ENCODE measurements around the gene SLAMF9. TPM values are rescaled to one million over a fixed set of nuclear protein-coding genes. Genes with fewer than 3 reads are reported as not detected.
A peak's percentile ranks its signal among the peaks of the same experiment; 100 is the strongest.

The SLAMF9 gene
- total RNA-seq, 1 donor from 2014 or later: not detected

DNA sequence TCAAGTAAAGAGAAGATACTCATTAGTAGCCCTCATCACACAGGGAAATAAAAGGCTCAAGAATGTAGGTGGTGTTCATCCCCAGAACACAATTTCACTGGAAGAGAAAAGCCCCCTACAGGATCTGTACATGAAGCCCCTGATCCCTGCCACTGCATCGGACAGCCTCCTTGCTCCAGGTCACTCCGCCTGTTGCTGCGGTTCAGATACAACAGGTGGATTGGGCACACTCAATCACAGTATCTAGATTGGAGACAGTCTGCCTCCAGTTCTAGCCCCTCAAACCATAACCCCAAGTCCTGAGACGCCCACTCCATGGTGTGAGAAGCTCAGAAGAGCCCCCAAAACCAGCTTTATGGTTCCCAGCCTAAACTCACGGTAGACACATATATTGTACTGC is 1.1 kb downstream of the SLAMF9 start:
- DNase-seq (ENCODE audit: extremely low spot score, unreplicated experiment): no peak
- Mint-ChIP-seq H3K27ac (no peak overlapping the region), H3K27me3 (peaks cover 25% of the 10 kb centered on the region), H3K4me1 (ENCODE audit: unreplicated experiment) (peaks cover 11% of the 10 kb centered on the region), H3K9me3 (no peaks in the 10 kb centered on the region), H3K4me3 (no peak overlapping the region), H3K36me3 (no peaks in the 10 kb centered on the region)
- TF ChIP-seq, protein P1, sequence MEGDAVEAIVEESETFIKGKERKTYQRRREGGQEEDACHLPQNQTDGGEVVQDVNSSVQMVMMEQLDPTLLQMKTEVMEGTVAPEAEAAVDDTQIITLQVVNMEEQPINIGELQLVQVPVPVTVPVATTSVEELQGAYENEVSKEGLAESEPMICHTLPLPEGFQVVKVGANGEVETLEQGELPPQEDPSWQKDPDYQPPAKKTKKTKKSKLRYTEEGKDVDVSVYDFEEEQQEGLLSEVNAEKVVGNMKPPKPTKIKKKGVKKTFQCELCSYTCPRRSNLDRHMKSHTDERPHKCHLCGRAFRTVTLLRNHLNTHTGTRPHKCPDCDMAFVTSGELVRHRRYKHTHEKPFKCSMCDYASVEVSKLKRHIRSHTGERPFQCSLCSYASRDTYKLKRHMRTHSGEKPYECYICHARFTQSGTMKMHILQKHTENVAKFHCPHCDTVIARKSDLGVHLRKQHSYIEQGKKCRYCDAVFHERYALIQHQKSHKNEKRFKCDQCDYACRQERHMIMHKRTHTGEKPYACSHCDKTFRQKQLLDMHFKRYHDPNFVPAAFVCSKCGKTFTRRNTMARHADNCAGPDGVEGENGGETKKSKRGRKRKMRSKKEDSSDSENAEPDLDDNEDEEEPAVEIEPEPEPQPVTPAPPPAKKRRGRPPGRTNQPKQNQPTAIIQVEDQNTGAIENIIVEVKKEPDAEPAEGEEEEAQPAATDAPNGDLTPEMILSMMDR (conservative IDR thresholded peaks at IDR 0.05): no peak

DNA sequence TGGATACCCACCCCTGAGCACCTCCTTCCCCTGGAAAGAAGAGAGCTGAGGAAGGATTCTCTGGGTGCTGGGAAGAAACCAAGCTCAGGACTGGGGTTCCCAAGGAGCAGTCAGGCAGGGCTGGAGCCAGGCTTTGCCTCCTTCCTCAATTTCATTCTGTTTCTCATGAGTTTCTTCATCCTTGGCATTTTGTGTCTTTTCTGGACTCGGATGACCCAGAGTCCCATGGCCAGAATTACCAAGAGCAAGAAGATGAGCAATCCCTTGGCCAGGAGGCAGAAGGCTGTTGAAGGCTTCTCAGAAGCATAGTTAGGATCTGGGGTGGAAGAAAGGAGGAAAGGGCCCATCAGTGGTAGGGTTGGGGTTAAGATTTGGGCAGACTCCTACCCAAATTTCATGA is 2.5 kb downstream of the SLAMF9 start:
- no peak for DNase-seq (ENCODE audit: extremely low spot score, unreplicated experiment)
- Mint-ChIP-seq H3K36me3 (no peaks in the 10 kb centered on the region), H3K4me1 (ENCODE audit: unreplicated experiment) (peaks cover 11% of the 10 kb centered on the region), H3K4me3 (no peak overlapping the region), H3K27ac (no peak overlapping the region), H3K9me3 (no peaks in the 10 kb centered on the region), H3K27me3 (peaks cover 25% of the 10 kb centered on the region)
- TF ChIP-seq, protein P1 (conservative IDR thresholded peaks at IDR 0.05): no peak

DNA sequence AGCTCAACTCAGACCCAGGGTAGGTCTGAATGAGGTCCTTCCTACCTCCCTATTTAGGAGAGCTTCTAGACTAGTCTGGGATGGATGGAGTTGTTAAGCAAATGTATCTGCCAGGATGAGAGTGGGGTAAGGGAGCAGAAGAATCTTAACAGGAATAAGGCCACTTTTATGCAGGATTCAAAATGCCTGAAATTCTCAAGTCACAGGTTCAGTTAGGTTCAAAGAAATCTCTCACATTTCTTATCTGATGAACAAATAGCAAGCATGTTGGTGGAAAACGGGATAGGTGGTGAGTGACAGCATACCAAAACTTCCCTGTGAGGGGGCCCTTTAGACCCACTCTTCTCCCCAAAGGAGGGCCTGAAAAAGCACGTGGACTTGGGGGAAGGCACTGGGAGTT is 3.0 kb downstream of the SLAMF9 start:
- DNase-seq (ENCODE audit: extremely low spot score, unreplicated experiment): no peak
- H3K27ac Mint-ChIP-seq: no peak overlapping the region
- H3K36me3 Mint-ChIP-seq: no peaks in the 10 kb centered on the region
- H3K4me1 Mint-ChIP-seq (ENCODE audit: unreplicated experiment): peaks cover 16% of the 10 kb centered on the region
- H3K4me3 Mint-ChIP-seq: no peak overlapping the region
- H3K9me3 Mint-ChIP-seq: no peaks in the 10 kb centered on the region
- TF ChIP-seq, protein P1 (conservative IDR thresholded peaks at IDR 0.05): no peak
- peaks cover 25% of the 10 kb centered on the region for H3K27me3 Mint-ChIP-seq

DNA sequence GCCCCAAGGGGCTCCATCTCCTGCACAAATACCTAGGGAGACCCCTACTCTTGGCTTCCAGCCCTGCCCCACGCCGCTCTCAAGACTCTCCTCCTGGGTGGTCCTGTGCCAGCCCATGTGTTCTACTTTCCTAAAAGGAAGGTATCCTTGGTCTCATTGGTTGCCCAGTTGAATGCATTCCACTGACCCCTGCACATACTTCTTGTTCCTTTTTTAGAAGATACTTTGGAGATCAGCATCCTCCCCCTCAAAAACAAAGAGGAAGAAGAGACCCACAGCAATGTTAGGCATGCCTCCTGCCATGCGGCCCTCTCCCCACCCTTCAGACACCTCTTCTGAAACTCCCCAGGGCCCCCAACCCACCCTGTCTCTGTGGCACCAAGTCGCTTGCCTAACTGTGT is 4.1 kb downstream of the SLAMF9 start:
- H3K36me3 Mint-ChIP-seq: no peaks in the 10 kb centered on the region
- no peak overlapping the region for H3K4me3 Mint-ChIP-seq
- no peak for DNase-seq (ENCODE audit: extremely low spot score, unreplicated experiment)
- H3K9me3 Mint-ChIP-seq: no peaks in the 10 kb centered on the region
- TF ChIP-seq, protein P1 (conservative IDR thresholded peaks at IDR 0.05): no peak
- H3K27me3 Mint-ChIP-seq: peaks cover 25% of the 10 kb centered on the region
- H3K27ac Mint-ChIP-seq: no peak overlapping the region
- H3K4me1 Mint-ChIP-seq (ENCODE audit: unreplicated experiment): peaks cover 21% of the 10 kb centered on the region

DNA sequence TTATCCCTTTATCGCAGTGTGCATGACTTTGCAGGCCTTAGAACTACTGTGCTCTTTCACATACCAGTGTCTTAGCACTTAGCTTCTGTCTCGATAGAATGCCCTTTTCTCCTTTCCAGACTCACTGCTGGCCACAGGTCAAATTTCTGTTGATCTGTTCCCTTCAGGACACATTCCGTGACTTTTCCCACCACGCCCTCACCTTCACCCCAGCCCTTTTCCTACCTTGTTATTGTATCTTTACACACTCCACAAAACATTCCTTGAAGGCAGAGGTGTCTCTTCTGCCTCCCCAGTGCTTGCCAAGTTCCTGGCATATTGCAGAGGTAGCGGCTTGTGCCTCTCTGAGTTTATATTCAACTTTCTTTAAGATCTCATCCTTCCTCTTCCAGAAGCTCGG is 4.9 kb downstream of the SLAMF9 start:
- Mint-ChIP-seq H3K4me1 (ENCODE audit: unreplicated experiment) (peaks cover 25% of the 10 kb centered on the region), H3K27ac (no peak overlapping the region), H3K36me3 (no peaks in the 10 kb centered on the region), H3K4me3 (no peak overlapping the region), H3K9me3 (no peaks in the 10 kb centered on the region), H3K27me3 (peaks cover 22% of the 10 kb centered on the region)
- TF ChIP-seq, protein P1 (conservative IDR thresholded peaks at IDR 0.05): no peak
- DNase-seq (ENCODE audit: extremely low spot score, unreplicated experiment): no peak

DNA sequence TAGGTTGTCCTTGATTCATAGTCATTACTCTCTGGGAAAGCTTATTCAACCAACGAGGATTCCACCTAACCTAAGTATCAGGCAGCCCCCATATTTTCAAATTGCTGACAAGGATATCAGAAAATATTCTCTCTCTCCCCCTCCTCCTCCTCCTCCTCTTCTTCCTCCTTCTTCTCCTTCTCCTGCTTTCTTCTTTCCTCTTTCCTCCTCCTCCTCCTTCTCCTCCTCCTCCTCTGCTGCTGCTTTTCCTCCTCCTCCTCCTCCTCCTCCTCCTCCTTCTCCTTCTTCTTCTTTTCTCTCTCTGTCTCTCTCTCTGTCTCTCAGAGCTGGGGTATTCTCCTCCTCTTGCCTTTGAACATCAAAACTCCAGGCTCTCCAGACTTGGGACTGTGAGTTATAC is 6.1 kb downstream of the SLAMF9 start:
- H3K4me3 Mint-ChIP-seq: peak overlapping the region; percentile 65
- H3K36me3 Mint-ChIP-seq: no peaks in the 10 kb centered on the region
- H3K9me3 Mint-ChIP-seq: no peaks in the 10 kb centered on the region
- no peak for DNase-seq (ENCODE audit: extremely low spot score, unreplicated experiment)
- TF ChIP-seq, protein P1 (conservative IDR thresholded peaks at IDR 0.05): no peak
- no peak overlapping the region for H3K27ac Mint-ChIP-seq
- H3K4me1 Mint-ChIP-seq (ENCODE audit: unreplicated experiment): peaks cover 32% of the 10 kb centered on the region
- peaks cover 16% of the 10 kb centered on the region for H3K27me3 Mint-ChIP-seq

Data from type B pancreatic cell (in vitro differentiated cells).